DOHH2 (cell line): ENCODE measurements around the gene CPNE8.

Source experiments
- CTCF ChIP-seq: fragments of 200-600 bp; sonication (generic); IDR thresholded peaks from one replicate; pipeline ENCODE4 v1.5.1; 2014; ENCODE audit warnings: antibody characterized with exemption, mild to moderate bottlenecking, low read depth, low read length; ENCODE audit not compliant: poor library complexity, severe bottlenecking
- EZH2phosphoT487 ChIP-seq: fragments of 200-600 bp; sonication (generic); IDR thresholded peaks from 2 replicates; pipeline ENCODE4 v1.6.1; 2017; ENCODE audit warnings: borderline replicate concordance, mild to moderate bottlenecking, antibody characterized with exemption, low read length, moderate library complexity, mixed read lengths

GRCh38 chr12:38930990-38931389 lies 25.6 kb upstream of the CPNE8 start:
- no peak for TF ChIP-seq CTCF
- TF ChIP-seq EZH2phosphoT487: no peak
